ENCODE measurements around the gene ERMAP. TPM values are rescaled to one million over a fixed set of nuclear protein-coding genes. Genes with fewer than 3 reads are reported as not detected.
A peak's percentile ranks its signal among the peaks of the same experiment; 100 is the strongest.

Gene ERMAP
- total and polyA plus RNA-seq, 9 of the 15 experiments (the other 6 are each of a cell fraction or from before 2014, with no cell fraction given): 8.0 to 31.4 (median 22.5) TPM

DNA sequence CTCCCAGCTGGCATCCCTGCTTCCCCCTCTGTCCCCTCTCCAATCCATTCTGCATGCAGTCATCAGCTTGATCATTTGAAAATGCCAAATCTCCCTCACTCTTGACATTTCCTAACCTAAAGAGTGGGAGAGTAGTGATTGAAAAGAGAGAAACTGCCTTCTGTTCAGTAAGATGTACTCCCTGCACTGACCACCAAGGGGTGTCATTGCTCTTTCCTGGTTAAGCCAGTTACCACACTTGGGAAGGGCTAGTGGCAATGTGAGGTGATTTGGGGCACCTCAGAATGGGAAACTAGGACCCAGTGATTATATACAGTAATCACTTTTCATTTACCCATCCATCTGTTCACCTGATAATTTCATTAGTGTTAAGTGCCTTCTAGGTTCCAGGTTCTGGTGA is 39.1 kb upstream of the ERMAP start (continued):
- TF ChIP-seq JUN (IDR thresholded peaks at IDR 0.05; ENCODE audit: borderline replicate concordance, low read depth, low read length) (no peak), JUN (CRISPR knock-in tag; IDR thresholded peaks at IDR 0.05; ENCODE audit: borderline replicate concordance) (no peak), CBX8 (IDR thresholded peaks at IDR 0.05; ENCODE audit: borderline replicate concordance, extremely low read depth, low read depth, low read length, poor library complexity, severe bottlenecking) (no peak), ESRRA (IDR thresholded peaks at IDR 0.05; ENCODE audit: borderline replicate concordance, low read depth) (peak; percentile 30; the same call in 1 of the 2 replicates), L3MBTL2 (IDR thresholded peaks at IDR 0.05) (no peak), DMBX1 (CRISPR knock-in tag; IDR thresholded peaks at IDR 0.05; ENCODE audit: borderline replicate concordance) (no peak), GATA2 (CRISPR knock-in tag; IDR thresholded peaks at IDR 0.05) (no peak), NFXL1 (CRISPR knock-in tag; IDR thresholded peaks at IDR 0.05) (no peak), RFX1 (IDR thresholded peaks at IDR 0.05) (no peak), TRIM28 (IDR thresholded peaks at IDR 0.05) (no peak), JUND (IDR thresholded peaks at IDR 0.05; ENCODE audit: borderline replicate concordance, low read depth, low read length) (no peak), JUND (tag; IDR thresholded peaks at IDR 0.05; ENCODE audit: borderline replicate concordance, low read depth, low read length) (peak; percentile 32; the same call in 1 of the 3 replicates), NR3C1 (CRISPR knock-in tag; IDR thresholded peaks at IDR 0.05) (no peak), HNRNPH1 (optimal IDR thresholded peaks at IDR 0.05; ENCODE audit: low read depth, low read length) (no peak), RREB1 (CRISPR knock-in tag; IDR thresholded peaks at IDR 0.05) (no peak), RAD21 (CRISPR knock-in tag; conservative IDR thresholded peaks at IDR 0.05 in 1 of 2, IDR thresholded peaks at IDR 0.05 in 1 of 2) (peak; percentile 92 to 97), FIP1L1 (IDR thresholded peaks at IDR 0.05; ENCODE audit: low read depth, low read length, poor library complexity, severe bottlenecking) (no peak), ZNF436 (CRISPR knock-in tag; IDR thresholded peaks at IDR 0.05) (no peak), SIRT6 (IDR thresholded peaks at IDR 0.05; ENCODE audit: low read depth, low read length) (no peak)
- TF ChIP-seq, protein P1, sequence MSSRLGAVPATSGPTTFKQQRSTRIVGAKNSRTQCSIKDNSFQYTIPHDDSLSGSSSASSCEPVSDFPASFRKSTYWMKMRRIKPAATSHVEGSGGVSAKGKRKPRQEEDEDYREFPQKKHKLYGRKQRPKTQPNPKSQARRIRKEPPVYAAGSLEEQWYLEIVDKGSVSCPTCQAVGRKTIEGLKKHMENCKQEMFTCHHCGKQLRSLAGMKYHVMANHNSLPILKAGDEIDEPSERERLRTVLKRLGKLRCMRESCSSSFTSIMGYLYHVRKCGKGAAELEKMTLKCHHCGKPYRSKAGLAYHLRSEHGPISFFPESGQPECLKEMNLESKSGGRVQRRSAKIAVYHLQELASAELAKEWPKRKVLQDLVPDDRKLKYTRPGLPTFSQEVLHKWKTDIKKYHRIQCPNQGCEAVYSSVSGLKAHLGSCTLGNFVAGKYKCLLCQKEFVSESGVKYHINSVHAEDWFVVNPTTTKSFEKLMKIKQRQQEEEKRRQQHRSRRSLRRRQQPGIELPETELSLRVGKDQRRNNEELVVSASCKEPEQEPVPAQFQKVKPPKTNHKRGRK (tag; IDR thresholded peaks at IDR 0.05): no peak
- TF ChIP-seq, protein P2, sequence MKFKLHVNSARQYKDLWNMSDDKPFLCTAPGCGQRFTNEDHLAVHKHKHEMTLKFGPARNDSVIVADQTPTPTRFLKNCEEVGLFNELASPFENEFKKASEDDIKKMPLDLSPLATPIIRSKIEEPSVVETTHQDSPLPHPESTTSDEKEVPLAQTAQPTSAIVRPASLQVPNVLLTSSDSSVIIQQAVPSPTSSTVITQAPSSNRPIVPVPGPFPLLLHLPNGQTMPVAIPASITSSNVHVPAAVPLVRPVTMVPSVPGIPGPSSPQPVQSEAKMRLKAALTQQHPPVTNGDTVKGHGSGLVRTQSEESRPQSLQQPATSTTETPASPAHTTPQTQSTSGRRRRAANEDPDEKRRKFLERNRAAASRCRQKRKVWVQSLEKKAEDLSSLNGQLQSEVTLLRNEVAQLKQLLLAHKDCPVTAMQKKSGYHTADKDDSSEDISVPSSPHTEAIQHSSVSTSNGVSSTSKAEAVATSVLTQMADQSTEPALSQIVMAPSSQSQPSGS (CRISPR knock-in tag; IDR thresholded peaks at IDR 0.05): no peak

All from K562 (cell line).